Keratinocyte (primary cell): ENCODE results near the gene CDC6. TPM values are rescaled to one million over a fixed set of nuclear protein-coding genes. Genes with fewer than 3 reads are reported as not detected.

Experiments used
- DNase-seq: peaks from one replicate; pipeline ENCODE4 v3.0.0-alpha.2; 2011; ENCODE audit warnings: low read depth, missing footprints, low spot score
- FAIRE-seq: peaks from 2 replicates; lab custom pipeline; 2011; peaks lifted over from hg19 to GRCh38; lab: Jason Lieb, UNC
- H2AFZ ChIP-seq: 2 replicates; pipeline ENCODE4 v1.6.0; 2012; ENCODE audit warnings: low read length, control low read depth, inconsistent platforms; ENCODE audit not compliant: control insufficient read depth
- H3K27ac ChIP-seq: 2 replicates; pipeline ENCODE4 v1.5.1; 2011; ENCODE audit warnings: low read length; ENCODE audit not compliant: control insufficient read depth, insufficient read depth
- H3K27me3 ChIP-seq: 3 replicates; pipeline ENCODE4 v1.6.0; 2011; ENCODE audit warnings: low read length; ENCODE audit not compliant: control insufficient read depth, insufficient read depth; ENCODE audit errors: extremely low read depth
- H3K36me3 ChIP-seq, 2 experiments: 2 replicates in 1 of 2; 3 replicates in 1 of 2; pipeline ENCODE4 v1.5.1; 2011; ENCODE audit warnings: low read length in 2 of 2, mild to moderate bottlenecking in 1 of 2; ENCODE audit not compliant: control insufficient read depth in 2 of 2, insufficient read depth in 2 of 2; ENCODE audit errors: extremely low read depth in 1 of 2
- H3K4me1 ChIP-seq: 3 replicates; pipeline ENCODE4 v1.5.1; 2011; ENCODE audit warnings: low read length; ENCODE audit not compliant: control insufficient read depth, insufficient read depth; ENCODE audit errors: extremely low read depth
- H3K4me2 ChIP-seq: 3 replicates; pipeline ENCODE4 v1.6.0; 2011; ENCODE audit warnings: low read depth, low read length; ENCODE audit not compliant: control insufficient read depth, insufficient read depth; ENCODE audit errors: extremely low read depth
- H3K4me3 ChIP-seq, 3 experiments: fragments of 200-600 bp in 1 of 3; sonication (generic) in 1 of 3; 2 replicates in 2 of 3; 3 replicates in 1 of 3; pipeline ENCODE4 v1.5.1; 2011 to 2016; ENCODE audit warnings: low read length in 3 of 3, mild to moderate bottlenecking in 3 of 3, control low read depth in 2 of 3, inconsistent platforms in 1 of 3, low read depth in 1 of 3, mixed read lengths in 1 of 3, mixed run types in 1 of 3, moderate library complexity in 1 of 3; ENCODE audit not compliant: control insufficient read depth in 2 of 3, insufficient read depth in 2 of 3; ENCODE audit errors: extremely low read depth in 1 of 3
- H3K79me2 ChIP-seq: 2 replicates; pipeline ENCODE4 v1.6.0; 2012; ENCODE audit warnings: low read length; ENCODE audit not compliant: control insufficient read depth, insufficient read depth
- H3K9ac ChIP-seq: 3 replicates; pipeline ENCODE4 v1.6.0; 2011; ENCODE audit warnings: low read length; ENCODE audit not compliant: control insufficient read depth, insufficient read depth; ENCODE audit errors: extremely low read depth
- H3K9me1 ChIP-seq: 3 replicates; pipeline ENCODE4 v1.6.0; 2011; ENCODE audit warnings: low read length; ENCODE audit not compliant: control insufficient read depth, insufficient read depth; ENCODE audit errors: extremely low read depth
- H3K9me3 ChIP-seq: 2 replicates; pipeline ENCODE4 v1.5.1; 2012; ENCODE audit warnings: low read depth, low read length; ENCODE audit not compliant: control insufficient read depth
- H4K20me1 ChIP-seq: 3 replicates; pipeline ENCODE4 v1.6.0; 2011; ENCODE audit warnings: low read length; ENCODE audit not compliant: control insufficient read depth, insufficient read depth; ENCODE audit errors: extremely low read depth
- CTCF ChIP-seq, 3 experiments: IDR thresholded peaks in 1 of 3; conservative IDR thresholded peaks in 1 of 3; optimal IDR thresholded peaks in 1 of 3; 2 replicates in 2 of 3; 3 replicates in 1 of 3; pipeline versions ENCODE3 to v1.5.1; 2011; ENCODE audit warnings: low read length in 3 of 3, mild to moderate bottlenecking in 3 of 3, moderate library complexity in 2 of 3, control low read depth in 1 of 3, inconsistent platforms in 1 of 3; ENCODE audit not compliant: insufficient read depth in 2 of 3; ENCODE audit errors: extremely low read depth in 1 of 3
- EZH2 ChIP-seq: IDR thresholded peaks from one replicate; pipeline ENCODE4 v1.6.1; 2012; ENCODE audit warnings: inconsistent platforms, mild to moderate bottlenecking, low read length, moderate library complexity
- dilution Hi-C: fragments of 300-500 bp; cut with MboI; formaldehyde crosslinking; loops from one replicate; pipeline ENCODE4 v1.7.0; 2020; ENCODE audit warnings: low sequenced_read_pairs; ENCODE audit not compliant: extremely low pct_ligation_motif_present
- polyA plus RNA-seq, 5 experiments: library from polyadenylated mRNA; depleted of rRNA in 3 of 5; stranded (reverse) in 3 of 5; stranded (forward) in 1 of 5; unstranded in 1 of 5; fragments of >200 nt; gene quantifications; 1 replicate in 1 of 5; 2 replicates in 3 of 5; 3 replicates in 1 of 5; pipeline versions ENCODE4 v1.2.1 to v1.2.3, GENCODE V29; 2011 to 2012; ENCODE audit warnings: missing spikeins in 2 of 5, low read depth in 1 of 5, low replicate concordance in 1 of 5

CDC6 gene
- polyA plus RNA-seq, 1 donor (not counting 4 experiments of a cell fraction or from before 2014, with no cell fraction given), result 28.0 TPM

- H3K9ac ChIP-seq, result no peak overlapping the region
- no peaks in the 10 kb centered on the region for H3K9me3 ChIP-seq
- FAIRE-seq (no peak), DNase-seq (no peak)
- H3K9me1 ChIP-seq, result no peaks in the 10 kb centered on the region
- H3K4me2 ChIP-seq, result no peak overlapping the region
- H3K27ac ChIP-seq, result no peak overlapping the region
- peaks cover 44% of the 10 kb centered on the region for H3K79me2 ChIP-seq
- H4K20me1 ChIP-seq, result peaks cover 3% of the 10 kb centered on the region
- TF ChIP-seq EZH2, result no peak
- TF ChIP-seq CTCF (optimal IDR thresholded peaks at IDR 0.05 in 1 of 3, IDR thresholded peaks at IDR 0.05 in 1 of 3, conservative IDR thresholded peaks at IDR 0.05 in 1 of 3; ENCODE audit: extremely low read depth in 1 of 3, insufficient read depth in 2 of 3, low read length in 3 of 3), result no peak
- peaks cover 15% of the 10 kb centered on the region for H3K4me1 ChIP-seq
- H3K27me3 ChIP-seq, result no peaks in the 10 kb centered on the region
- dilution Hi-C loops, result no loop called here
- no peak overlapping the region for H2AFZ ChIP-seq
- H3K36me3 ChIP-seq, result peaks cover 10 to 15% of the 10 kb centered on the region in 2 experiments
- H3K4me3 ChIP-seq, result no peak overlapping the region
Measured at GRCh38 chr17:40335620-40336019, 47.9 kb downstream of the CDC6 start.

- H4K20me1 ChIP-seq, result peaks cover 3% of the 10 kb centered on the region
- DNase-seq (no peak), FAIRE-seq (no peak)
- H3K27me3 ChIP-seq, result no peaks in the 10 kb centered on the region
- H3K4me2 ChIP-seq, result no peak overlapping the region
- H3K9me1 ChIP-seq, result no peaks in the 10 kb centered on the region
- no peak for TF ChIP-seq EZH2
- no peak for TF ChIP-seq CTCF (optimal IDR thresholded peaks at IDR 0.05 in 1 of 3, IDR thresholded peaks at IDR 0.05 in 1 of 3, conservative IDR thresholded peaks at IDR 0.05 in 1 of 3; ENCODE audit: extremely low read depth in 1 of 3, insufficient read depth in 2 of 3, low read length in 3 of 3)
- peaks cover 28% of the 10 kb centered on the region for H3K79me2 ChIP-seq
- no peak overlapping the region for H3K4me3 ChIP-seq
- peaks cover 27% of the 10 kb centered on the region for H3K4me1 ChIP-seq
- H3K9ac ChIP-seq, result no peak overlapping the region
- H3K36me3 ChIP-seq, result peaks cover 0 to 8% of the 10 kb centered on the region in 2 experiments
- H3K27ac ChIP-seq, result no peak overlapping the region
- dilution Hi-C loops, result no loop called here
- H2AFZ ChIP-seq, result no peak overlapping the region
- no peaks in the 10 kb centered on the region for H3K9me3 ChIP-seq
Measured at GRCh38 chr17:40337351-40337750, 49.7 kb downstream of the CDC6 start.
